Measurements from ENCODE around the gene DUOX2. TPM values are rescaled to one million over a fixed set of nuclear protein-coding genes. Genes with fewer than 3 reads are reported as not detected.

DUOX2 gene
- total and polyA plus RNA-seq, 9 donors: 0.05 to 1.6 (median 0.63) TPM

DNA sequence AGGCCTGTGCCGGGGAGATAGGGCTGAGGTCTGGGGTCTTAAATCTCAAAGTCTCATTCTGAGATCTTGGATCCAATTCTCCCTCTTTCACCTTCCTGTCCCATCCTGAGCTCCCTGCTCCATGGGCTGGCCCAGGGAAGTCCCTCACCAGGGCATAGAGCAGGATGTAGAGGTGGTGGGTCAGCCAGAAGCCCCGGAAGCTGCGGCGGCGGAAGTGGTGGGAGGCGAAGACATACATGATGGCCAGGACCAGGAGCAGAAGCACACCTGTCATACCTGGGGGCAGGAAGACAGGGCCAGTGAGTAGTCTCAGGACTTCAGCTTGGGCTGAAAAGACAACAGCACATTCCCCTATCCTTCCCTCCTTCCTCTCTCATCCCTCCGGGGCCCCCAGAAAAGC is 16.5 kb downstream of the DUOX2 start:
- TF ChIP-seq POLR2A (IDR thresholded peaks at IDR 0.05): no peak
- TF ChIP-seq EP300 (IDR thresholded peaks at IDR 0.05): no peak
- TF ChIP-seq, protein P1, sequence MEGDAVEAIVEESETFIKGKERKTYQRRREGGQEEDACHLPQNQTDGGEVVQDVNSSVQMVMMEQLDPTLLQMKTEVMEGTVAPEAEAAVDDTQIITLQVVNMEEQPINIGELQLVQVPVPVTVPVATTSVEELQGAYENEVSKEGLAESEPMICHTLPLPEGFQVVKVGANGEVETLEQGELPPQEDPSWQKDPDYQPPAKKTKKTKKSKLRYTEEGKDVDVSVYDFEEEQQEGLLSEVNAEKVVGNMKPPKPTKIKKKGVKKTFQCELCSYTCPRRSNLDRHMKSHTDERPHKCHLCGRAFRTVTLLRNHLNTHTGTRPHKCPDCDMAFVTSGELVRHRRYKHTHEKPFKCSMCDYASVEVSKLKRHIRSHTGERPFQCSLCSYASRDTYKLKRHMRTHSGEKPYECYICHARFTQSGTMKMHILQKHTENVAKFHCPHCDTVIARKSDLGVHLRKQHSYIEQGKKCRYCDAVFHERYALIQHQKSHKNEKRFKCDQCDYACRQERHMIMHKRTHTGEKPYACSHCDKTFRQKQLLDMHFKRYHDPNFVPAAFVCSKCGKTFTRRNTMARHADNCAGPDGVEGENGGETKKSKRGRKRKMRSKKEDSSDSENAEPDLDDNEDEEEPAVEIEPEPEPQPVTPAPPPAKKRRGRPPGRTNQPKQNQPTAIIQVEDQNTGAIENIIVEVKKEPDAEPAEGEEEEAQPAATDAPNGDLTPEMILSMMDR (IDR thresholded peaks at IDR 0.05): no peak
- intact Hi-C loops (cut with DNase I): no loop called here
- no peaks in the 10 kb centered on the region for H3K9me3 ChIP-seq
- H3K27me3 ChIP-seq: no peaks in the 10 kb centered on the region
- no peak overlapping the region for H3K4me3 ChIP-seq
- peak in 1 of 5 donors; percentile 16 for DNase-seq
- no peaks in the 10 kb centered on the region for H3K4me1 ChIP-seq (ENCODE audit: insufficient read depth)
- 91 to 95% (median 94%) methylated on average over 7 of the region's 7 CpGs for WGBS, 3 donors
- no peak overlapping the region for H3K27ac ChIP-seq
- no peaks in the 10 kb centered on the region for H3K36me3 ChIP-seq

DNA sequence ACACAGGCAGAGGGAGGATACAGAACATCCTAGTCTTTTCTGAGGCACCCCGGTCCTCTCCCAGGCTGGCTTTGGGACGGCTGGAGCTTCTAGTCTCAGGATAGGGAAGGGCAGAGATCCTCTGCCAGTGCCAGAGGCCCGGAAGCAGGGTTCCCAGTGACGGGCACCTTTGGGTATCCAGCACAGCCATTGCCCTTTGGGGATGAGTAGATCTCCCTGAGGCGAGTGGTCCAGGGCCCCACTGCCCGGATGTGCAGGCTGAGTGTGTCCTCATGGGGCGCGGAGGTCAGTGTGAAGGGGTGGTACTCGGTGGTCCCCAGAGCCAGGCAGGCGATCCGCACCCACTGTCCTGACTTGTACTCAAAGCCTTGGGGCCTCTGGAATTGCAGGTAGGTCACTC is 18.3 kb downstream of the DUOX2 start:
- Histone ChIP-seq H3K27me3 (no peaks in the 10 kb centered on the region), H3K4me3 (no peak overlapping the region), H3K4me1 (ENCODE audit: insufficient read depth) (no peaks in the 10 kb centered on the region), H3K9me3 (no peaks in the 10 kb centered on the region), H3K36me3 (no peaks in the 10 kb centered on the region), H3K27ac (no peak overlapping the region)
- intact Hi-C loops (cut with DNase I): no loop called here
- TF ChIP-seq, protein P1 (IDR thresholded peaks at IDR 0.05): no peak
- 86 to 91% (median 91%) methylated on average over 11 of the region's 11 CpGs for WGBS, 3 donors
- DNase-seq: peak in 1 of 5 donors; percentile 17

DNA sequence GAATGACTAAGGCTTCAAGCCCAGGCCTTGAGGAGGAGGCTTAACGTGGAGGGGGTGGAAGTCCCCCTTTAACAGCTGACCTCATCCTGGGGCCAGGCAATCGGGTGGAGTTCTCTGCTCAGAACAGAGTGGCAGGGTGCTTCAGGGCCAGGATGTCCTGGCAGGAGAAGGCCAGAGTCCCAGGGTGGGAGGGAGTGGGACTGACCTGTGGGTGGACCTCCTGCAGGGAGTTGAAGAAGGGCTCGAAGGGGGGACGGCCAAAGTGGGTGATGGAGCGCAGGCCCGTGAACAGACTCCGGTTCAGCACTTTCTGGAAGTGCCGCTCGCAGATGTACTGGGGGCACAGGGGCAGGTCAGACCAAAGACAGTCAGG is 19.6 kb downstream of the DUOX2 start:
- Histone ChIP-seq H3K36me3 (no peaks in the 10 kb centered on the region), H3K4me3 (no peak overlapping the region), H3K9me3 (no peaks in the 10 kb centered on the region), H3K27me3 (no peaks in the 10 kb centered on the region), H3K27ac (no peak overlapping the region), H3K4me1 (ENCODE audit: insufficient read depth) (no peaks in the 10 kb centered on the region)
- intact Hi-C loops (cut with DNase I): no loop called here
- DNase-seq: peak in 1 of 5 donors; percentile 17
- WGBS, 3 donors: 61 to 73% (median 68%) methylated on average over 9 of the region's 9 CpGs
- TF ChIP-seq POLR2A (IDR thresholded peaks at IDR 0.05): no peak
- no peak for TF ChIP-seq EP300 (IDR thresholded peaks at IDR 0.05)
- TF ChIP-seq, protein P1 (IDR thresholded peaks at IDR 0.05): no peak

DNA sequence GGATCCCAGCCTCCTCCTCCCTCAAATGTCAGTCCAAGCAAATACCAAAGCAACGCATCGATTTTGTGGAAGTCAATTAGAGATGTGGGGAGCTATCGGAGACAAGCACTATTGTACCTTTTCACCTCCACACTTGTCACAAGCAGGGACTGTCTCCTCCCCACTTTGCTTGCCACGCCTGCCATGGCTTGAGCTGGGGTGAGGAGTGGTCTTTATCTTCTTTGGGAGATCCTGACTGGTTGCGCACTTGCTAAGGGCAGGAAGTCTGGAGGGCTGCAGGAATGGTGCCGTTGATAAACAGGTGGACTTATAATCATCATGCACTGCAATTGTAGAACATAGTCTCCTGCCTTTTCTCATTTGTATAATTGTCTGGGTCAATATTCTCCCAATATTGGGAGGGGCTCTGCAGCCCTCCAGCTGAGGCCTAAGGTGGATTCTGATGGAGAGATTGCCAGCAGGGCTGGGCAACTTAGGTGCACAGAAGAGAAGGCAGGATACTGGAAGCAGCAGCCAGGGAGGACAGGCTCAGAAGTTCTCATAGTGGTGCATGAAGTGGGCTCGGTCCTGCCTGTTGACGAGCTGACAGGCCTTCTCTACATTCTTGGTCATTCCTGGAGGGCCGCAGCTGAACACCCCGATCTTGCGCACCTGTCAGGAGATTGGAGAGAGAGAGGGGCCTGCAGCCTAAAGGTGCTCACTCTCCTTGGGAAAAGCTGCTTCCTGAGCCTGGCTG is 20.2 kb downstream of the DUOX2 start:
- 83 to 86% (median 86%) methylated on average over 11 of the region's 11 CpGs for WGBS, 3 donors
- intact Hi-C loops (cut with DNase I): no loop called here
- H3K4me3 ChIP-seq: no peak overlapping the region
- H3K36me3 ChIP-seq: no peaks in the 10 kb centered on the region
- no peaks in the 10 kb centered on the region for H3K9me3 ChIP-seq
- peak in 1 of 5 donors; percentile 5 for DNase-seq
- H3K27ac ChIP-seq: no peak overlapping the region
- no peaks in the 10 kb centered on the region for H3K27me3 ChIP-seq
- TF ChIP-seq POLR2A (IDR thresholded peaks at IDR 0.05): no peak
- TF ChIP-seq, protein P1 (IDR thresholded peaks at IDR 0.05): no peak
- TF ChIP-seq EP300 (IDR thresholded peaks at IDR 0.05): no peak
- H3K4me1 ChIP-seq (ENCODE audit: insufficient read depth): no peaks in the 10 kb centered on the region

Measured in ovary (tissue), 9 donors.